Hepatocyte (in vitro differentiated cells): Measurements from ENCODE around the gene ASXL3. TPM values are rescaled to one million over a fixed set of nuclear protein-coding genes. Genes with fewer than 3 reads are reported as not detected.
A peak's percentile ranks its signal among the peaks of the same experiment; 100 is the strongest.

Experiments used
- DNase-seq: peaks from one replicate; pipeline ENCODE4 v3.0.0-alpha.2; 2016; ENCODE audit warnings: low spot score
- H2AFZ ChIP-seq: fragments of 200-600 bp; sonication (generic); 2 replicates; pipeline ENCODE4 v1.6.0; 2016; ENCODE audit warnings: antibody characterized with exemption, mild to moderate bottlenecking
- H3K27ac ChIP-seq: fragments of 200-600 bp; sonication (generic); 2 replicates; pipeline ENCODE4 v1.5.1; 2016; ENCODE audit warnings: mild to moderate bottlenecking
- H3K27me3 ChIP-seq: fragments of 200-600 bp; sonication (generic); 2 replicates; pipeline ENCODE4 v1.6.1; 2016
- H3K36me3 ChIP-seq: fragments of 200-600 bp; sonication (generic); replicated peaks from 2 replicates; pipeline ENCODE4 v1.5.1; 2016; ENCODE audit warnings: low read depth; ENCODE audit not compliant: insufficient read depth
- H3K4me1 ChIP-seq: fragments of 200-600 bp; sonication (generic); 2 replicates; pipeline ENCODE4 v1.5.1; 2016; ENCODE audit warnings: mild to moderate bottlenecking, moderate library complexity; ENCODE audit not compliant: insufficient read depth
- H3K4me2 ChIP-seq: fragments of 200-600 bp; sonication (generic); 2 replicates; pipeline ENCODE4 v1.6.0; 2016
- H3K4me3 ChIP-seq: fragments of 200-600 bp; sonication (generic); 2 replicates; pipeline ENCODE4 v1.5.1; 2016; ENCODE audit warnings: mild to moderate bottlenecking
- H3K79me2 ChIP-seq: fragments of 200-600 bp; sonication (generic); 2 replicates; pipeline ENCODE4 v1.6.0; 2017; ENCODE audit warnings: mild to moderate bottlenecking
- H3K9me2 ChIP-seq: fragments of 200-600 bp; sonication (generic); replicated peaks from 2 replicates; pipeline ENCODE4 v1.6.0; 2017; ENCODE audit warnings: mild to moderate bottlenecking; ENCODE audit not compliant: insufficient read depth
- H3K9me3 ChIP-seq: fragments of 200-600 bp; sonication (generic); 2 replicates; pipeline ENCODE4 v1.5.1; 2016; ENCODE audit warnings: low read depth, mild to moderate bottlenecking
- H4K20me1 ChIP-seq: fragments of 200-600 bp; sonication (generic); 2 replicates; pipeline ENCODE4 v1.6.0; 2016; ENCODE audit warnings: mild to moderate bottlenecking; ENCODE audit not compliant: insufficient read depth, poor library complexity, severe bottlenecking
- CTCF ChIP-seq: fragments of 200-600 bp; sonication (generic); IDR thresholded peaks from 2 replicates; pipeline ENCODE4 v1.5.1; 2016; ENCODE audit warnings: antibody characterized with exemption, mild to moderate bottlenecking; ENCODE audit not compliant: poor library complexity
- EZH2 ChIP-seq: fragments of 200-600 bp; sonication (generic); IDR thresholded peaks from 2 replicates; pipeline ENCODE4 v1.6.1; 2016; ENCODE audit warnings: antibody characterized with exemption, mild to moderate bottlenecking, borderline replicate concordance
- EZH2phosphoT487 ChIP-seq: fragments of 200-600 bp; sonication (generic); IDR thresholded peaks from one replicate; pipeline ENCODE4 v1.6.1; 2018; ENCODE audit warnings: antibody characterized with exemption, mild to moderate bottlenecking, low read depth, moderate library complexity; ENCODE audit not compliant: unreplicated experiment, severe bottlenecking
- WGBS: methylation state at CpG from one replicate; pipeline ENCODE4 v1.1.6; 2016; ENCODE audit warnings: low lambda C conversion rate; ENCODE audit errors: missing lambda C conversion rate; 5-methylcytosine and 5-hydroxymethylcytosine counted together
- polyA plus RNA-seq: library from polyadenylated mRNA; unstranded; fragments of >200 nt; fragmentation: Nextera tagmentation; extraction: Ambion mirVana; gene quantifications from 2 replicates; pipeline ENCODE4 v1.2.1, GENCODE V29; 2016
- total RNA-seq: library from RNA; depleted of rRNA; stranded (reverse); fragments of >200 nt; gene quantifications from 2 replicates; pipeline ENCODE4 v1.2.3, GENCODE V29; 2014

The ASXL3 gene
- total and polyA plus RNA-seq, 2 experiments from 2014 or later = 1.4 to 8.7 TPM

DNA sequence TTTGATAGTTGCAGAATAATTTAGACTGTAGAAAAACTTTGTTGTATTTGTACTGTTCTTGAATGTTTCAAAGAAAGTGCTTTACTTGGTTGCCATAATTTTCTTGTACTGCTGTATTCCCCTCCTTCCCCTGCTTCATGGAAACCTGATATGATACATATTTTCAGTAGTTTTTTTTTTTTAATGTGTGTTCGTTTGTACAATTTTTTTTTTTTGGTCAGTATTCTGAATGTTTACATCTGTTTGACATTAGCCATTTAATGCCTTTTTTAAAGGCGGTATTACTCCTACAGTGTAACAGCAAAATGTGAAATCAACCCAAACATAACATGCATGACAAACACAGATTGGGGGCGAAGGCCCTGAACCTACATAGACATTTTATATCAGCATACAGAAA, 172.3 kb downstream of the ASXL3 start:
- Histone ChIP-seq H3K9me3 (no peaks in the 10 kb centered on the region), H2AFZ (no peak overlapping the region), H3K4me2 (no peak overlapping the region), H3K79me2 (no peaks in the 10 kb centered on the region), H3K27me3 (no peaks in the 10 kb centered on the region), H4K20me1 (no peaks in the 10 kb centered on the region), H3K4me1 (no peaks in the 10 kb centered on the region), H3K4me3 (no peak overlapping the region), H3K36me3 (no peaks in the 10 kb centered on the region), H3K27ac (no peak overlapping the region), H3K9me2 (no peaks in the 10 kb centered on the region)
- TF ChIP-seq EZH2 (no peak), CTCF (no peak), EZH2phosphoT487 (no peak)
- WGBS = 56% methylated on average over 3 of the region's 3 CpGs
- no peak for DNase-seq

DNA sequence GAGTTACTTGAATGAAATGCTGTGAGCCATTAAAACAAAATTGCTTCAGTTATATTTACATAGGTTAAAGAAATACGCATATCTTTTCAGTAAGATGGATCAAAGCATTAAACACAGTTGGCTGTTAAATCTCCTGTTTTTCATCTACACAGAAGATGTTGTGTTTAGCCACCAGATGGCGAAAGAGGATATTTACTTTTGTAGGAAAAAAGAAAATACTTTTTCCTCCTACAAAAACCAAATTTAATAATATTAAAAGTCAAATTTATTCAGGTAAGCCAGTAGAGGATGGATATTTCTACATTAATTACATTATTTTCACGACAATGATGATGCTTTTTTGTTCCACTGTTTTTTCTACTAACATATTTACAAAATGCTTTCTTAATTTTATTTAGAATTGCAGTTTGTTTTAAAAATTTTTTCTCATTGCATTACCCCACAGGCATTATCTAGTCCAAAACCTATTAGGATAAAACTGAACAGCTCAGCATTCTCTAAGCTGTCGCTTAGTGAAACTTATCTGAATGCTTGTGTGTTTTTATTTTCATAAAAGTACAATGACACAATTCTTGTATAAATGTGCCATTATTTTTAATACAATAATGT, 173.7 kb downstream of the ASXL3 start:
- peak; percentile 57 for DNase-seq
- no peaks in the 10 kb centered on the region for H4K20me1 ChIP-seq
- H3K79me2 ChIP-seq = no peaks in the 10 kb centered on the region
- TF ChIP-seq CTCF (peak; percentile 72), EZH2 (no peak)
- H3K4me1 ChIP-seq = peaks cover 8% of the 10 kb centered on the region
- H3K4me2 ChIP-seq = no peak overlapping the region
- 24% methylated on average over 4 of the region's 4 CpGs for WGBS
- no peak overlapping the region for H3K4me3 ChIP-seq
- H3K9me2 ChIP-seq = no peaks in the 10 kb centered on the region
- no peaks in the 10 kb centered on the region for H3K36me3 ChIP-seq
- H3K9me3 ChIP-seq = no peaks in the 10 kb centered on the region
- no peak overlapping the region for H2AFZ ChIP-seq
- no peaks in the 10 kb centered on the region for H3K27me3 ChIP-seq
- H3K27ac ChIP-seq = no peak overlapping the region

- WGBS = 48% methylated on average over 3 of the region's 3 CpGs
- peak overlapping the region; percentile 41 for H3K27ac ChIP-seq
- TF ChIP-seq EZH2 = no peak
- TF ChIP-seq CTCF = no peak
- TF ChIP-seq EZH2phosphoT487 = no peak
- no peak overlapping the region for H3K4me3 ChIP-seq
- no peaks in the 10 kb centered on the region for H3K9me3 ChIP-seq
- no peak overlapping the region for H2AFZ ChIP-seq
- peaks cover 8% of the 10 kb centered on the region for H3K4me1 ChIP-seq
- DNase-seq = no peak
- no peaks in the 10 kb centered on the region for H3K9me2 ChIP-seq
- no peaks in the 10 kb centered on the region for H4K20me1 ChIP-seq
- H3K4me2 ChIP-seq = peak overlapping the region; percentile 32
- no peaks in the 10 kb centered on the region for H3K36me3 ChIP-seq
- H3K79me2 ChIP-seq = no peaks in the 10 kb centered on the region
- H3K27me3 ChIP-seq = no peaks in the 10 kb centered on the region
Observed at GRCh38 chr18:33755391-33755790, 177.4 kb downstream of the ASXL3 start.
